Activated CD8-positive, alpha-beta memory T cell treated with anti-CD3 and anti-CD28 coated beads, Interleukin-2, amount 50 U/mL, for 48 hours (primary cell): ENCODE data around the gene ADAMTSL4.
"Not testable (repeated sequence)": the region's sequence is repeated elsewhere in the genome, so short reads cannot be mapped to it uniquely, and the experiment has no call there.

Experiments used
- DNase-seq: peaks from one replicate; pipeline ENCODE4 v3.0.0-alpha.2; 2020

Gene ADAMTSL4

GRCh38 chr1:150568594-150568966 is 19.4 kb downstream of the ADAMTSL4 start:
- DNase-seq = no peak

- DNase-seq = no peak
Observed at GRCh38 chr1:150572918-150573647, 23.9 kb downstream of the ADAMTSL4 start.

GRCh38 chr1:150573648-150574071 is 24.5 kb downstream of the ADAMTSL4 start:
- not testable (repeated sequence) for DNase-seq

- no peak for DNase-seq
Observed at GRCh38 chr1:150574260-150575071, 25.3 kb downstream of the ADAMTSL4 start.

GRCh38 chr1:150575072-150575489 is 25.9 kb downstream of the ADAMTSL4 start:
- DNase-seq = no peak

GRCh38 chr1:150575518-150576366 is 26.5 kb downstream of the ADAMTSL4 start:
- DNase-seq = no peak

- no peak for DNase-seq
Observed at GRCh38 chr1:150576367-150576711, 27.1 kb downstream of the ADAMTSL4 start.

GRCh38 chr1:150576794-150577556 is 27.8 kb downstream of the ADAMTSL4 start:
- DNase-seq = no peak

GRCh38 chr1:150577557-150578271 is 28.5 kb downstream of the ADAMTSL4 start:
- DNase-seq = no peak

- DNase-seq = peak; percentile 82
Observed at GRCh38 chr1:150578272-150579109, 29.3 kb downstream of the ADAMTSL4 start.

- DNase-seq = peak; percentile 89
Observed at GRCh38 chr1:150579110-150579944, 30.1 kb downstream of the ADAMTSL4 start, which contains the start of gene MCL1. TSS of gene MCL1 (minus strand) at chr1:150579610. CDS start at chr1:150579530, 80 bp downstream.

GRCh38 chr1:150579945-150580642 is 30.9 kb downstream of the ADAMTSL4 start:
- no peak for DNase-seq

GRCh38 chr1:150580966-150581365 is 31.8 kb downstream of the ADAMTSL4 start:
- DNase-seq = not testable (repeated sequence)

GRCh38 chr1:150581437-150581836 is 32.2 kb downstream of the ADAMTSL4 start:
- DNase-seq = not testable (repeated sequence)

GRCh38 chr1:150581962-150582361 is 32.8 kb downstream of the ADAMTSL4 start:
- not testable (repeated sequence) for DNase-seq

GRCh38 chr1:150582371-150582770 is 33.2 kb downstream of the ADAMTSL4 start:
- no peak for DNase-seq

GRCh38 chr1:150596095-150596892 is 47.1 kb downstream of the ADAMTSL4 start:
- no peak for DNase-seq

GRCh38 chr1:150596976-150597375 is 47.8 kb downstream of the ADAMTSL4 start:
- DNase-seq = no peak
